Rectal smooth muscle tissue (tissue), 1 donor: ENCODE results near the gene ALKBH5.

Experiments
- H3K27ac ChIP-seq: one replicate; pipeline ENCODE4 v1.7.0; 2013; ENCODE audit warnings: low read depth, low read length, inconsistent platforms
- H3K27me3 ChIP-seq: one replicate; pipeline ENCODE4 v1.7.0; 2013; ENCODE audit warnings: low read length; ENCODE audit not compliant: control insufficient read depth, insufficient read depth
- H3K36me3 ChIP-seq: one replicate; pipeline ENCODE4 v1.7.0; 2013; ENCODE audit warnings: low read length; ENCODE audit not compliant: control insufficient read depth, insufficient read depth
- H3K4me1 ChIP-seq: one replicate; pipeline ENCODE4 v1.7.0; 2013; ENCODE audit warnings: low read length; ENCODE audit not compliant: control insufficient read depth, insufficient read depth
- H3K4me3 ChIP-seq: one replicate; pipeline ENCODE4 v1.7.0; 2013; ENCODE audit warnings: low read length
- H3K9ac ChIP-seq: one replicate; pipeline ENCODE4 v1.7.0; 2013; ENCODE audit warnings: low read length

ALKBH5 gene

DNA sequence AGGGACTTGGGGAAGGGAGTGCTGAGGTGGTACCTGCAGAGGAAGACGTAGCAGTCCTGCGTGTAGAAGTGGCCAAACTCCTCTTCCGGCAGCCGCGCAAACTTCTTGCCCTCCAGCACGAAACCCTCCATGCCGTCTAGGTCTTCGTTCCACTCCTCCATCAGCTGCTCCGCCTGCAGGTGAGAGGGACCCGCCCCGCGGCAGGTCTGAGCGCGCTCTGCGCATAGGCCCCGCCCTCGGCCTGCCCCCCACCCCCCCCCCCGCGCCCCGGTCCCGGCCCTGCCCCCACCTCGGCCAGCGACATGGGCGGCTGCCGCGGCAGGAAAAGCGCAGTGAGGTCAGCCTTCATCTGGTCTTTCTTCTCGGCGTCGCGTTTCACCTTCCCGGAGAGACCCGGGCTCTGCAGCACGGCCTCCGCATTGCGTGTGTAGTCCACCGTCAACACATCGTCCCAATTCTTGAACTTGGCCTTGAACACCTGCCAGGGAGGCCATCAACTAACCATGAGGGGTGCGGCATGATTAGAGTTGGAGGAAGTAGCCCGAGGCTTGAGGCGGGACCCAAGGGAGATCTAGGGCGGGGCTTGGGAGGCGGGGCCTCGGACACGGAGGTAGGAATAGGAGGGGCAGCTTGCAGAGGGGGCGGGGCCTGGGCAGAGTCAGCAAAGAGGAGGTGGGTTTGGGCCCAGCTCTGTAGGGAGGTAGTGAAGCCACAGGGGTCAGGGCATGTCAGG lies 63.4 kb downstream of the ALKBH5 start:
- peak overlapping the region; percentile 6 for H3K4me3 ChIP-seq
- H3K9ac ChIP-seq = no peak overlapping the region
- H3K36me3 ChIP-seq = peaks cover 34% of the 10 kb centered on the region
- H3K4me1 ChIP-seq = no peaks in the 10 kb centered on the region
- no peak overlapping the region for H3K27ac ChIP-seq
- H3K27me3 ChIP-seq = no peaks in the 10 kb centered on the region

DNA sequence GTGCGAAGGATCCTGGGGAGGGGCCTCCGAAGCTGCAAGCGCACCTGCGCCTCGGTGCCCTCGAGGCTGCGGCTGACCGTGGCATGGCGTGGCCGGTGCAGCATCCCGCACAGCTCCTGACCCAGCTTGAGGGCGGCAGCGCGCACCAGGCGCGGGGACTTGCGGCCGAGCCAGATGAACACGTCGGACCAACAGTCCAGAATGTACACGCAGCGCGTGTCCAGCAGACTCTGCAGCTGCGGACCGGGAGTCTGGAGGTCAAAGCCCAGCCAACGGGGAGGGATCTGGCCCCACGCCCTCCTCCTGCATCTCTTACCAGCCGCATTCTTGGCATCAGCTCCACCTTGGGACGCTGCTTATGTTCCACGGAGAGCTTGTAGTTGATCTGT lies 64.0 kb downstream of the ALKBH5 start:
- H3K4me3 ChIP-seq = no peak overlapping the region
- no peaks in the 10 kb centered on the region for H3K27me3 ChIP-seq
- no peak overlapping the region for H3K27ac ChIP-seq
- H3K9ac ChIP-seq = no peak overlapping the region
- peaks cover 39% of the 10 kb centered on the region for H3K36me3 ChIP-seq
- no peaks in the 10 kb centered on the region for H3K4me1 ChIP-seq

DNA sequence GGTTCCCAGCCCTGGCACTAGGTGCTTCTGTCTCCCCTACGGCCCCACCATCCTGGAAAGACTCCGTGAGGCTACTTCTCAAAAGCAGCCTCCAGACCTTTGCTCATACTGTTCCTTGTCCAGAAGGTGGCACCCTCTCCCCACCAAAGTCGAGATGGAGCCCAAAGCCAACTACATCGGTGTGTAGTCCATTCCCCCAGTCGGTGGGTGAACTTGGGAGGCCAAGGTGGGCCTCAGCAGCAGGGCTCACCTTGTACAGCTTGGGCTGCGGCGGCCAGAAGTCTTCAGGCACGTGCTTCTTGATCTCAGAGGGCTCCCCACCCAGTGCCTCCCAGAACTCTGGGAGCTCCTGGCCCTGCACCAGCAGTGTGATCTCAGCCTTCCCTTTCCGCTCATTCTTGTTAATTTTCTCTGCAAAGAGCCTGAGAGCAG lies 64.7 kb downstream of the ALKBH5 start:
- H3K4me1 ChIP-seq = no peaks in the 10 kb centered on the region
- peaks cover 45% of the 10 kb centered on the region for H3K36me3 ChIP-seq
- H3K27me3 ChIP-seq = no peaks in the 10 kb centered on the region
- H3K4me3 ChIP-seq = no peak overlapping the region
- H3K9ac ChIP-seq = no peak overlapping the region
- no peak overlapping the region for H3K27ac ChIP-seq

DNA sequence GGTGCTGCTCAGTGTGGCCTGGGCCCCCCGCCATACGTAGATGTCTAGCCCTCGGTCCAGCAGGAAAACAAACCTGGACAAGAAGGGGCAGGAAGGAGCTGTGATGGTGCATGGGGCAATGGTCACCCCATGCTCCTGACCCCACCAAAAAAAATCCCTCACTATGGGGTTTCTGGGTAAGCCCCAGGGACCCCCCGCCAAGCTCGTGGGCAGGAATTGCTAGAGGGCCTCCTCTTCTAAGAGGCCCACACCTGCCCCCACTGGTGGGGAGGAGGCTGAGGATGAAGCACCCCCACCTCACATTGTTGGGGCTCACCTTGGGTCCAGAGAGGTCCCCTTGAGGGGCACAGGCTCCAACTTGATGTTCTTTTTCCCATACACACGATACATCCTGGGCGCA lies 65.2 kb downstream of the ALKBH5 start:
- no peak overlapping the region for H3K27ac ChIP-seq

DNA sequence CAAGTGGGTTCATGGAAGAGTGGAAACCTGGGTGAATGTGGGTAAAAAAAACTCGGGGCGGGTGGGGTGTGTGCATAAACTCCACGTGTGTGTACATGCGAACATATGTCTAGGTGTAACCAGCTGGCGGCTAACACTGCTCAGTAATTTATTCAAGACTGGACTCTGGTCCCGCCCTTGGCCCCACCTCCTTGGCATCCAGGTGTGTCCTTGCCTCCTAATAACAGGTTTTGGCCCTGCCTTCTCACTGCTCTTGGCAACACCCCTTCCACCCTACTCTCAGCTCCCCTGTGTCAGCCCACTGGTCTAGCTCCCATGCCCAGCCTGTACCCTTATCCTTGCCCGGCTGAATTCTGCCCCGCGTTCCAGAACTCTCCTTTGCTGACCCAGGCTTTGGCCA lies 66.6 kb downstream of the ALKBH5 start:
- Histone ChIP-seq H3K4me1 (no peaks in the 10 kb centered on the region), H3K27ac (no peak overlapping the region), H3K36me3 (peaks cover 58% of the 10 kb centered on the region)

More for the DNA sequence above, 65.2 kb downstream of the ALKBH5 start:
- Histone ChIP-seq H3K4me1 (no peaks in the 10 kb centered on the region), H3K36me3 (peaks cover 50% of the 10 kb centered on the region), H3K27me3 (no peaks in the 10 kb centered on the region), H3K4me3 (no peak overlapping the region), H3K9ac (no peak overlapping the region)

DNA sequence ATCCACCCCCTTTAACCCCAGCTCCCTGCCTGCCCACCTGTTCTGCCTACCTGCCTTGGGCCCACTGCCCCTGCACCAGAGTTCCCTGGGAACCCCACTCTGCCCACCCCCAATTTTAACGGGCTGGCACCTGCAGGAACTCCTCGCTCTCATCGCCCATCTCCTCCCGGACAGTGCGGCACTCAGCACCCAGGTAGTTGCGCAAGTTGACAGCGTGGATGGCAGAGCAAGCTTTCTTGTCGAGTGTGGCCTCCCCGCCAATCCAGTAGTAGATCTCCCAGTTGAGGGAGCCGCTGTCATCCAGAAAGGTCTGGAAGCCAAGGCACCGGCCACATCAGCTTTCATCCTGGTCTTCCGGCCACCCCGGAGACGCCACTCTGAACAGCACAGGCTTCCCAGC lies 67.1 kb downstream of the ALKBH5 start:
- Histone ChIP-seq H3K27ac (no peak overlapping the region), H3K27me3 (no peaks in the 10 kb centered on the region), H3K9ac (no peak overlapping the region), H3K4me1 (no peaks in the 10 kb centered on the region), H3K36me3 (peaks cover 57% of the 10 kb centered on the region), H3K4me3 (no peak overlapping the region)

More for the DNA sequence above, 66.6 kb downstream of the ALKBH5 start:
- Histone ChIP-seq H3K9ac (no peak overlapping the region), H3K4me3 (no peak overlapping the region), H3K27me3 (no peaks in the 10 kb centered on the region)

DNA sequence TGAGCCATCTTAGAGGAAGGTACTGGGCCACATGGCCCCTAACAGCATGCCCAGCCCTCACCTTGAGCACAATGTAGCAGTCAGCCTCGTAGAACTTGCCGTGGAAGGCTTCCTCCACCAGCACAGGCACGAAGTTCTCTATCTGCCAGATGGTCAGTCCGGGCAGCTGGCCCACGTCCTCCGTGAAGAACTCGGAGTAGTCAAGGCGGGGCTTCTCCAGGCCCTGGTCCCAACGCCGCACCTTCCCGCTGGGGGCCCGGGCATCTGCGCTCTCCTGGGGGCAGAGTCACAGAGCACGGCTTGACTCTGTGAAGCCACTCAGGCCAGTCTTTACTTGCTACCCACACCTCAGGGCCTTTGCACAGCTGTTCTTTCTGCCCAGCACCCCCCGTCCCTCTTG lies 67.6 kb downstream of the ALKBH5 start:
- no peak overlapping the region for H3K27ac ChIP-seq
- peaks cover 57% of the 10 kb centered on the region for H3K36me3 ChIP-seq
- H3K4me1 ChIP-seq = no peaks in the 10 kb centered on the region
- H3K27me3 ChIP-seq = no peaks in the 10 kb centered on the region
- H3K4me3 ChIP-seq = no peak overlapping the region
- no peak overlapping the region for H3K9ac ChIP-seq

DNA sequence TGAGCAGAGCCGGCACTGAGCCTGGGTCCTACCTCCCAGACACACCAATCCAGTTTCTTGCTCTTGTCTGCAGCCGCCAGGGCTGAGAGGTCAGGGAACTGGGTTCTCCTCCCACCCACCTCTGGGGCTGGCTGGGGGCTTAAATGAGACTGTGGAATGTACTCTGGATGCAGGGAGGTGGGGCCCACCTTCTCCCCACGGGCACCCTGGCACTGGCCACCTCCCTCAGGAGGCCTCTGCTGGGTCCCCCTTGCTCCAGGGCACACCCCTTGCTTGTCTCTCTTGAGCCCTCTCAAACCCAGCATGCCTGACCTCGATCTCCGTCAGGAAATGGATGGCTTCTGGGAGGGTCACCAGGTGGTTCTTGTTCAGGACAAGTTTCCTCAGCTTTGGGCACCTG lies 68.5 kb downstream of the ALKBH5 start:
- H3K9ac ChIP-seq = no peak overlapping the region
- no peak overlapping the region for H3K4me3 ChIP-seq
- peaks cover 4% of the 10 kb centered on the region for H3K4me1 ChIP-seq
- no peak overlapping the region for H3K27ac ChIP-seq
- H3K27me3 ChIP-seq = no peaks in the 10 kb centered on the region
- H3K36me3 ChIP-seq = peaks cover 53% of the 10 kb centered on the region

DNA sequence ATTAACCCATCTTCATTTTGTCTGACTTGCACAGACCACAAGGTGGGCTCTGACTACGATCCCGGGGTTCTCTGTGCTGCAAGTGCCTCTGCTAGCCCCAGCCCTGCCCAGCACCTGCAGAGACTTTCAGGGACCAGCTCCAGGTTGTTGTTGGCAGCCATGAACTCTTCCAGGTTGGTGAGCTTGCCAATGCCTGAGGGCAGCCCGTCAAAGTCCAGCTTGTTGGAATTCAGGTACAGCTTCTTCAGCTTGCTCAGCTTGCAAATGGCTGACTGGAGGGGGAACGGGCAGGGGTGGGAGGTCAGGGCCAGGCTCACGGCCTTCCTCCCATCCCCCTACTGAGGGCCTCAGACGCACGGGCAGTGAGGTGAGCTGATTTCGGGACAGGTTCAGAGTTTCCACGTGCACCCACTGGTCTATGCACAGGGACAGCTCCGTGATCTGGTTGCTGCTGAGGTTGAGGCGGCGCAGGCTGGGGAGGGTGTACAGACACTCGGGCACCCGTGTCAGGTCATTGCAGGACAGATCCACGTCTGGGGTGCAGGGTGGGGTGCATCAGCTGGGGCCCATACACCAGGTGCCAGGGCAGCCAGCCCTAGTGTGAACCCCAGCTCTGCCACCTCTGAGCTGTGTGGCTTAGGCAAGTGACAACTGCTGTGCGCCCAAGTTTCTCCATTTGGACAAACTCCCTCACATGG lies 69.7 kb downstream of the ALKBH5 start:
- Histone ChIP-seq H3K27me3 (no peaks in the 10 kb centered on the region), H3K4me3 (no peak overlapping the region), H3K9ac (no peak overlapping the region), H3K4me1 (peaks cover 7% of the 10 kb centered on the region), H3K27ac (no peak overlapping the region), H3K36me3 (peaks cover 53% of the 10 kb centered on the region)

DNA sequence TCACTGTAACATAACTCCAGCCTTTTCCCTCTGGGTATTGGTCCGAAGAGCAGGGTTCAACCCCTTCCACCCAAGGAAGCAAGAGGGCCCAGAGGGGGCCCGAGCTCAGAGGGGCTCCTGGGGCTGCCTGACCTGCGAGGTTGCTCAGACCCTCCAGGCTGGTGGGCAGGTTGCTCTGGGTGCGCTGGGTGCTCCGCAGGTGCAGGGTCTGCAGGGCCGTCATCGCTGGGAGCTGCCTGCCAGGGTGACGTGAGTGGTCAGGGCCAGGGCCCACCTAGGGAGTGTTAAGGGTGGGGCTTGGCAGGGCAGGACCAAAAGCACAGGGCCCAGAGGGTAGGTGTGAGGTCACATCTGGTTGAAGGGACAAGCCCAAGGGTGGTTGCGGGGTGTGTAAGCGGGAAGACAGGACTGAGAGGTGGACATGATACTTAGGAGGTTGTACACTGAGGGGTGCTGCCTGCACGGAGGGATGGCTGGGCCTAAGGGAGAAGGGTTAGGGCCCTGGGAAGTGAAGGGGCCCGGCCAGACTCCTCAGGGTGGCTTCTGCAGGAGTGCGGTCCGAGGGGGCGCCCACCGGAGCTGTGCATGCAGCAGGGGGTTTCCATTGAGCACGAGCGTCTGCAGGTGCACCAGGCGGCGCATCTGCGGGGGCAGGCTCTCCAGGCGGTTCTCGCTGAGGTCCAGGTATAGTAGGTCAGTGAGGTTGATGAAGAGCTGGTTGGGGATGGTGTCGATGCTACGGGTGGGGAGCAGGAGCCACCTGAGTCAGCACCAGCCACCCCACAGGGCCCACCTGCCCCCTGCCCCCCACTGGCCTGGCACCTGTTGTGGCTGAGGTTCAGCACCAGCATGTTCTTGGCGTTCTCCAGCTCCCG lies 70.6 kb downstream of the ALKBH5 start:
- Histone ChIP-seq H3K27ac (no peak overlapping the region), H3K27me3 (no peaks in the 10 kb centered on the region), H3K36me3 (peaks cover 53% of the 10 kb centered on the region), H3K4me1 (peaks cover 10% of the 10 kb centered on the region), H3K9ac (no peak overlapping the region), H3K4me3 (no peak overlapping the region)

DNA sequence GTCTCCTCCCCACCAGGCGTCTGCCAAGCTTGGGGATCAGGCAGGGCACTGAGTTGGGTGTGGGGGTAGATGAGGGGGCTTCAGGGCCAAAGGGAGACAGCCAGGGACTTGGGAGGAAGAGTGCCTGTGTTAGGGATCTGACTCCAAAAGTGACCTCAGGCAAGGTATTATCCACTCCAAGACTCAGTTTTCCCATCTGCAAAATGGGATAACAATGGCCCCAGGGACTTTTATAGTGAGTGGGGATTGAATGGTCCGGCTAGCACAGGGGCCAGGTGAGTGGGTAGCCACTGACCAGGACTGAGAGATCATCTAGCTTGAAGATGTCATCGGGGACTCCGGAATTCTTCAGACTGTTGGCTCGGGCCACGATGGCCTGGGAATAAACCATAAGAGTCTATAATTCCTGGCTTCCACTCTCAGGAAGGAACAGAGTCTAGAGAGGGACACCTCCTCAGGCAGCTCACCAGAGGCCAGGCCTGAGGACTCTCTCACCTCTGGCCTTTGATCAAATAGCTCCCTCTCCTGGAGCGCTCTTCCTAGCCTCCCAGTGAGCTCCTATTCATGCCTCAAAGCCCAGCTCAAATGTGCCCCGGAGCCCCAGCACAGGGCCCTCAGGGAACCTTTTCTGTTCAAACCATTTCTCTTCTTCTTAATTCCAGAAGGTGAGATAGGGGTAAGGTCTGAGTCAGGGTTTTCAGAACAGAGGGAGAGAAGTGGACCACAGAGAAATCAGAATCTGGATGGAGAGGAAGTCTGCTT lies 71.4 kb downstream of the ALKBH5 start:
- Histone ChIP-seq H3K4me1 (peaks cover 12% of the 10 kb centered on the region), H3K9ac (no peak overlapping the region), H3K27ac (no peak overlapping the region), H3K27me3 (no peaks in the 10 kb centered on the region), H3K4me3 (no peak overlapping the region), H3K36me3 (peaks cover 53% of the 10 kb centered on the region)

DNA sequence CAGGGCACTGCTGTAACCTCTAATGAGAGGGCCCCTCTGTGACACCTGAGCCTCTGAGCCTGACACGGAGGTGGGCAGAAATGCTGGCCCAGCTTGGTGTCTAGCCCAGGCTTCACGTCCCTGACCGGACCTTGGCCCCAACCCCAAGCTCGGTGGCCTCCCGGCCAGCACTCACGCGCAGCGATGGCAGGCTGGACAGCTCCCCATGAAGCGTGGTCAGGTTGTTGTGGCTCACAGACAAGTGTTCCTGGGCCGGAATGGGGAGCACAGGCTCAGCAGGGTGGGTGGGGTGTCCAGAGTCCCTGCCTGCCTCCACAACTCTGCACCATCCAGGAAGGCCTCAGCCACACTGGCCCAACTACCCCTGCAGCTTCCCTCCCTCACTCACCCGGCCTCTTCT lies 72.7 kb downstream of the ALKBH5 start:
- Histone ChIP-seq H3K27me3 (no peaks in the 10 kb centered on the region), H3K4me3 (no peak overlapping the region), H3K9ac (no peak overlapping the region), H3K27ac (no peak overlapping the region), H3K36me3 (peaks cover 44% of the 10 kb centered on the region), H3K4me1 (peaks cover 15% of the 10 kb centered on the region)
